Gastrocnemius medialis (tissue), 4 donors: ENCODE measurements around the gene NUDT2.

ENCODE experiments used
- CTCF ChIP-seq, 5 experiments: fragments of 450-650 bp in 3 of 5; fragments of 200-600 bp in 2 of 5; sonication (generic) in 2 of 5; IDR thresholded peaks in 4 of 5; conservative IDR thresholded peaks in 1 of 5; 1 replicate in 4 of 5; 2 replicates in 1 of 5; pipeline ENCODE4 v1.5.1; 2016 to 2019; ENCODE audit warnings: antibody characterized with exemption in 5 of 5, mild to moderate bottlenecking in 3 of 5, moderate library complexity in 3 of 5
- POLR2A ChIP-seq, 2 donors: fragments of 450-650 bp; IDR thresholded peaks; one replicate each; pipeline ENCODE4 v1.6.1; 2017; ENCODE audit warnings: antibody characterized with exemption in 2 of 2, mild to moderate bottlenecking in 2 of 2, moderate library complexity in 2 of 2

GRCh38 chr9:34365282-34365681, 35.9 kb downstream of the NUDT2 start:
- no peak for TF ChIP-seq CTCF (IDR thresholded peaks at IDR 0.05 in 4 of 5, conservative IDR thresholded peaks at IDR 0.05 in 1 of 5)
- no peak for TF ChIP-seq POLR2A (IDR thresholded peaks at IDR 0.05)
